IPS-20b (cell line): Measurements from ENCODE around the gene UNC5A.

ENCODE experiments used
- H3K27ac ChIP-seq: one replicate; pipeline ENCODE4 v1.5.1; 2013; ENCODE audit warnings: low read length
- H3K27me3 ChIP-seq: 2 replicates; pipeline ENCODE4 v1.6.1; 2013; ENCODE audit warnings: mild to moderate bottlenecking, low read length, inconsistent platforms; ENCODE audit not compliant: insufficient read depth
- H3K36me3 ChIP-seq: 2 replicates; pipeline ENCODE4 v1.6.1; 2013; ENCODE audit warnings: low read depth, mild to moderate bottlenecking, inconsistent platforms, low read length, moderate library complexity; ENCODE audit not compliant: insufficient read depth
- H3K4me1 ChIP-seq: 2 replicates; pipeline ENCODE4 v1.6.1; 2013; ENCODE audit warnings: mild to moderate bottlenecking, control low read depth, inconsistent platforms, low read length, moderate library complexity; ENCODE audit not compliant: insufficient read depth
- H3K4me3 ChIP-seq: 2 replicates; pipeline ENCODE4 v1.5.1; 2013; ENCODE audit warnings: mild to moderate bottlenecking, low read length, inconsistent platforms
- H3K9ac ChIP-seq: 2 replicates; pipeline ENCODE4 v1.6.1; 2013; ENCODE audit warnings: low read depth, mild to moderate bottlenecking, inconsistent platforms, low read length, moderate library complexity
- H3K9me3 ChIP-seq: 2 replicates; pipeline ENCODE4 v1.6.1; 2013; ENCODE audit warnings: mild to moderate bottlenecking, low read depth, low read length, inconsistent platforms; ENCODE audit not compliant: insufficient read depth

Gene UNC5A

DNA sequence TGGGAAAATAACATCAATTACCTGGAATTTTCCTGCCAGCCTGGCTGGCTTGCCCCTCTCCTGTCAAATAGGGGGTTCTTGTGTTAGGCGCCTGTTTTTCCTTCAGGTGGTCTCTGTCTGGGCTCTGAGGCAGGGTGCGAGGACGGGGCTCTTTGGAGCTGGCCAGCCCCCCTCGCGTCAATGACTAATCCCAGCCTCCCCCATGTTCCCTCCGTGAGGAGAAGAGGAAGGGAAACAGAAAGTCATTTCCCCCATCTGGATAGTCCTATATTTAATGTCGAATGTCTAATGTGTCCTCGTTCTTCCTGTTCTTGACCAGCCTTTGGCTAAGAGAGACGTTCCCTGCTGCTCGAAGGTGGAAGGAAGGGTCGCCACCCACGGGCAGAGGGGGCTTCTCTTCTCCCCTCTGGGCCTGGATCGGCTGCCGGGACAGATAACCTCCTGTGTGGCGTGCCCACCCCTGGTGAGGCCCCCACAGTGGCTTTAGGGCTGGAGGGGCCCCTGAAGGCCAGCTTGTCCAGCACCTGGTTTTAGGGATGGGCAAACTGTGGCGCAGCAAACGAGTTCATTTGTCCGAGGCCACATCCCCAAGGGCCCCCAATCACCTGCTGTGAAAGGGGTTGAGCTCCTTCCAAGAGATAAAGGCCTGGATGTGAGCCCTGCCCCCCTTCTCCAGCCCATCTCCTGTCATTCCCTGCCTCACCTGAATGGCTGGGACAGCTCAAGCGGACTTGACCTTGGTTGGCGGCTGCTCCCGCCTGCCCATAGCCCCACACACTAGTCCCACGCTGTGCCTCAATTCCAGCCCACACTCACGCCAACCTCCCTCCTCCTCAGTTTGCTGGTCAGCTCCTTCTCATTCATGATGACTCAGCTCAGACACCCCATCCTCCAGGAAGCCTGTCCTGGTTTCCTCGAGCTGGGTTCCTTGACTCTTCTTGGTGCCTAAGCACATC is 35.9 kb upstream of the UNC5A start:
- H3K9ac ChIP-seq, result no peak overlapping the region
- peaks cover 3% of the 10 kb centered on the region; the same call in 1 of the 2 replicates for H3K4me1 ChIP-seq
- no peak overlapping the region for H3K4me3 ChIP-seq
- peaks cover 14% of the 10 kb centered on the region for H3K27me3 ChIP-seq
- H3K27ac ChIP-seq, result no peak overlapping the region
- H3K36me3 ChIP-seq, result no peaks in the 10 kb centered on the region
- H3K9me3 ChIP-seq, result no peaks in the 10 kb centered on the region

DNA sequence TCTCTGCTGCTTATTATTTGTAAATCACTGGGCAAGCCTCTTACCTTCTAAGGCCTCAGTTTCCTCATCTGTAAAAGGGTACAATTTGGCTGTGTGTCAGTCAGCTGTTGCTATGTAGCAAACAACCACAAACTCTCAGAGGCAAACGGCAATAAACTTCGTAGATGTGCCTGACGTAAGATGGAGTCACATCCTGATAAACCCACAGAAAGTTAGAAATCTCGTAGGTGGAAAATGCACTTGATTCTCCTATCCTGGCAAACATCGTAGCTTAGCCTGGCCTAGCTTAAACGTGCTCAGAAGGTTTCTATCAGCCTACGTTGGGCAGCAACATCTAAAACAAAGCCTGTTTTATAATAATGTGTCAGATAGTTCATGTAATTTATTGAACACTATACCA is 35.0 kb upstream of the UNC5A start:
- Histone ChIP-seq H3K4me1 (peaks cover 3% of the 10 kb centered on the region; the same call in 1 of the 2 replicates), H3K4me3 (no peak overlapping the region), H3K36me3 (no peaks in the 10 kb centered on the region), H3K27me3 (peaks cover 14% of the 10 kb centered on the region), H3K27ac (no peak overlapping the region), H3K9me3 (no peaks in the 10 kb centered on the region), H3K9ac (no peak overlapping the region)

DNA sequence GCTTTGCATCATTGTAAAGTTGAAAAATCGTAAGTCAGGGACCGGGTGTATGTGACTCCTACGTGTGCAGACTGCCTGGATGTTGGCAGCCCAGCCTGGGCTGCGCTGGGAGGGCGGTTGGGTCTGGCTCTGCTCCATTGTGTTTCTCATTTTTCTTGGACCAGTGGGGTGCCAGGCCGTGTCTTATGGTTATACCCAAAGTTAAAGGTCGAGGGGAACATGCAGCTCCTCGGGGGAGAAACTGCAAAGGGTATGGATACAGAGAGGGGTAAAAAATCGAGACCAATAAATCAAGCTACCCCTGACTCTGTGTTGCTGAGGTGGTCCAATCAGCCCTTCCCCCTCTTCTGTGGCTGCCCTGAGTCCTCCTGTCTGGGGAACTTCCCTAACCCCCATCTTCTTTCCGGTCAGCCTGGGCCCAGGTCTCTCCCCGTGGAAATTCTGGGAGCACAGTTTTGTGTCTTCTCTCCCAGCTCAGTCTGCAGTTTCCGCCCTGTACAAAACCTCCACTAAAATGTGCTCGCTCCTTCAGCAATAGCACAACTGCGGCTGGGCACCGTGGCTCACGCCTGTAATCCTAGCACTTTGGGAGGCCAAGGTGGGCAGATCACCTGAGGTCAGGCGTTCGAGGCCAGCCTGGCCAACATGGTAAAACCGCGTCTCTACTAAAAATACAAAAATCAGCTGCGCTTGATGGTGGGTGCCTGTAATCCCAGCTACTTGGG is 34.1 kb upstream of the UNC5A start:
- H3K9ac ChIP-seq, result no peak overlapping the region
- H3K9me3 ChIP-seq, result no peaks in the 10 kb centered on the region
- no peak overlapping the region for H3K27ac ChIP-seq
- H3K4me3 ChIP-seq, result no peak overlapping the region
- no peaks in the 10 kb centered on the region for H3K36me3 ChIP-seq
- H3K27me3 ChIP-seq, result peaks cover 14% of the 10 kb centered on the region
- H3K4me1 ChIP-seq, result peaks cover 3% of the 10 kb centered on the region; the same call in 1 of the 2 replicates

DNA sequence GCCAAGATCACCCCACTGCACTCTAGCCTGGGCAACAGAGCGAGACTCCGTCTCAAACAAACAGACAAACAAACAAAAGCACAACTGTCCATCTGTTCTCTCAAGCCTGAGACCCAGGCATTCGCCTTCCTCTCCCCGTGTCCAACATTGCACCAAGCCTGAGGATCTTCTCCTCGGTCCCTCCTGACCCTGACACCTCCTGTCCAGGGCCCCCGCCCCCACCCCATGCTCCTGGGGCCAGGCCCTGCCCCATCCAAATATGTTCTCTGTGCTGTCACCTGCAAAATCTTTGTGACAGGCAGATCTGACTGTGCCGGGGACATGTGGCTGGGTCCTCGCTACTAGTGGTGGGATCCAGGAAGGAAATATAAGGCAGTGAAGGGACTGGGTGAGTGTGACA is 33.4 kb upstream of the UNC5A start:
- peaks cover 14% of the 10 kb centered on the region for H3K27me3 ChIP-seq
- peaks cover 3% of the 10 kb centered on the region; the same call in 1 of the 2 replicates for H3K4me1 ChIP-seq

DNA sequence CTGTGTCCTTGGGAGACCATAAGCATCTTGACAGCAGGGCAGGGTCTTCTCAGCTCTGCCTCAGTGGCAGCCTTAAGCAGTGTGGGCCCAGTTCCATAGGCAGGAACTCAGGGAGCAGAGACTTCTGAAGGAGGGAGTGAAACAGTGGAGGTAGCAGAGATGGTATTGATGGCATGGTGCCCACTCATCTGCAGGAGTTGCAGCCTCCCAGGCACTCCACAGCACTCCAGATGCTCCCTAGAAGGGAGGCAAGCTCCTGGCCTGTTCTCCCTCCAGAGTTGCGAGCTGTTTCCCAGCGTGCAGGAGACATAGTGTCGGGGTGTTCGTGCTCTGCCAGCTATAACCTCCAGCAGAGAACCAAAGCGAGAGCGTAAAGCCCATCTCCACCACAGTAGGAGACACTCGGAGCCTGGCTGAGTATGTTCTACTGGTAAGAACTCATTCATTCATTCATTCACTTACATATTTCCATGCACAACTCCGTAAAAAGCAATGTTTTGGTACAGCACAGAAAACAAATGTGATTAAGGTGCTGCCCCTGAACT is 31.4 kb upstream of the UNC5A start:
- no peaks in the 10 kb centered on the region for H3K9me3 ChIP-seq
- no peak overlapping the region for H3K9ac ChIP-seq
- H3K27ac ChIP-seq, result no peak overlapping the region
- no peak overlapping the region for H3K4me3 ChIP-seq
- H3K4me1 ChIP-seq, result peaks cover 3% of the 10 kb centered on the region; the same call in 1 of the 2 replicates
- peaks cover 14% of the 10 kb centered on the region for H3K27me3 ChIP-seq
- H3K36me3 ChIP-seq, result no peaks in the 10 kb centered on the region

More for the DNA sequence above, 33.4 kb upstream of the UNC5A start:
- H3K36me3 ChIP-seq, result no peaks in the 10 kb centered on the region
- H3K9ac ChIP-seq, result no peak overlapping the region
- H3K9me3 ChIP-seq, result no peaks in the 10 kb centered on the region
- H3K27ac ChIP-seq, result no peak overlapping the region
- no peak overlapping the region for H3K4me3 ChIP-seq

- no peaks in the 10 kb centered on the region for H3K36me3 ChIP-seq
- no peak overlapping the region for H3K9ac ChIP-seq
- no peak overlapping the region for H3K27ac ChIP-seq
- no peaks in the 10 kb centered on the region for H3K9me3 ChIP-seq
- H3K27me3 ChIP-seq, result peaks cover 10% of the 10 kb centered on the region; the same call in 1 of the 2 replicates
- H3K4me1 ChIP-seq, result peaks cover 3% of the 10 kb centered on the region; the same call in 1 of the 2 replicates
- H3K4me3 ChIP-seq, result no peak overlapping the region
Measured at GRCh38 chr5:176779537-176779936, 30.8 kb upstream of the UNC5A start.

GRCh38 chr5:176780176-176781053 is 29.9 kb upstream of the UNC5A start:
- H3K4me3 ChIP-seq, result no peak overlapping the region
- no peaks in the 10 kb centered on the region; the same call in 1 of the 2 replicates for H3K4me1 ChIP-seq
- H3K27me3 ChIP-seq, result 0 out of 2 replicates have a peak, but pooled peaks cover 2% of the 10 kb centered on the region
- no peaks in the 10 kb centered on the region for H3K36me3 ChIP-seq
- H3K9ac ChIP-seq, result no peak overlapping the region
- H3K9me3 ChIP-seq, result no peaks in the 10 kb centered on the region
- no peak overlapping the region for H3K27ac ChIP-seq

- Histone ChIP-seq H3K27ac (no peak overlapping the region), H3K36me3 (no peaks in the 10 kb centered on the region), H3K4me1 (no peaks in the 10 kb centered on the region), H3K4me3 (no peak overlapping the region), H3K9ac (no peak overlapping the region), H3K27me3 (no peaks in the 10 kb centered on the region), H3K9me3 (no peaks in the 10 kb centered on the region)
Measured at GRCh38 chr5:176781054-176781375, 29.3 kb upstream of the UNC5A start.

DNA sequence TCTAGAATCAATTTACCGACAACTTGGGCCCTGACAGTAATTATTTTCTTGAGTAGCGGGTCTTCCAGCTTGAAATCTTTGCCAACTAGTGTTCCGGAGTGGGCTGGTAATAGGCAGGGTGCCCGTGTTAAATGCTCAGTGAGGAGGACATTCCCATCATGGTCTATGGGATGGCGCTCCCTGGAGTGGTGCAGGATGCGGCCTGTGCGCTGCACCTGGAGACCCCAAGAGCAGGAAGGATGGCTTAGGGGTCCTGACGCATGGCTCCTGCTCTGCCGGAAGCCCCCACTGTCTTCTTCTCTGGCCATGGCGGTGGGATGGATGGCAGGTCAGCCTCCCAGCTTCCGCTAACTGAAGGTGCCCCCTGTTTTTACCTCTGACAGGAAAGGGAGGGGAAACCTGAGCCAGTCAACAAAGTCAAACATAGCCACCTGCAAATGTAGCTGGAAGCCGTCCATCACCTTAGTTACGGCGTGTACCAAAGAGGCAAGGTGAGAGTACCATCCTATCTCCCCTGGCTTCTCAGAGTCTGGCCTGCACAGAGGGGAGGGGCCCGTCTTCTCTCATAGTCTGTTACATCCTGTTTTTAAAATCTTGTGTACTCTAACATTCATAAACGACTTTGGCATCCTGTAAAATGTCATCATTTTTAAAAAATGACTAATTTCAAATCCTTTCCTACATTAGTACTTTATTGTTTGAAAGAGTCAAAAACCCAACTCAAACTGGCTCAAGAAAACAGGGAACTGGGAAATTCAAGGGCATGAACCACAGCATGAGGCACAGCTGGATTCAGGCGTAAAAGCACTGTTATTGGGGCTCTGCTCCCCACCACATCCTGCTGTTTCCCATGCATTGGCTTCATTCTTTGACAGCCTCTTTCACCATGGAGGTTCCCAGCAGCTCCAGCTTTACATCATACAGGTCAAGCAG is 28.5 kb upstream of the UNC5A start:
- Histone ChIP-seq H3K4me3 (no peak overlapping the region), H3K36me3 (no peaks in the 10 kb centered on the region), H3K27me3 (no peaks in the 10 kb centered on the region), H3K27ac (no peak overlapping the region), H3K4me1 (no peaks in the 10 kb centered on the region), H3K9ac (no peak overlapping the region), H3K9me3 (no peaks in the 10 kb centered on the region)
